Measurements from ENCODE around the gene DNAH10.

DNA sequence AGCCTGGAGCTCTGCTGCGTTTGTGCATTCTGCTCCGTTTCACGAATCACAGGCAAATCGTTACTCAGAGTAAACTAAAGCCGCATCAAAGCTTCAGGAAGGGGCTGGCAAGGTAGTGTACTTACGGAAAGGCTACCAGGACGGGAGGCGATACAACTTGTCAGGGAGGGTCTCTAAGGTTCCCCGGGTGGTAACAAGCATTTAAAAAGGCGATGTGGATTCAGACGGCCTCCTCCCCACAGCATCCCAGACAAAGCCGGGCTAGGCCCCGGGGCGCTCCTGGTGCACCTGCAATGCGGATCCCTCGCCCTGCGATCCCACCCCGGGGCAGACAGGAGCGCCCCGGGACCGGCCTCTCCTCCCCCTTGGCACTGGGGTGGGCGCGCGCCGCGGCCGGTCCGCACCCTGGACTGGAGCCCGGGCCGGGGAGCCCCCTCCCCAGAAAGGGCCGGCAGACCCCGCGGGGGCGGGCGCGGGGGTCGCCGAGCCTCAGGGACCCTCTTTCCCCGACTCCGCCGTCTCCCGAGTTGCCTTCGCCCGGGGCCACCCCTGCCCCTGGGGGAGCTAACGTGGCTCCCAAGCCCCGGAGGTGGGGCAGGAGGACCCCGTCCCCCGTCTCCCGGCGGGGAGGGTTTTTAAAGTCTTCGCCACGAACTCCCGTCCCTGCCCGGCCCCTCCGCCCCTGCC lies 209.8 kb downstream of the DNAH10 start:
- no peak for TF ChIP-seq PREB (CRISPR knock-in tag; IDR thresholded peaks at IDR 0.05; ENCODE audit: borderline replicate concordance)
- no peak for TF ChIP-seq CTCF (IDR thresholded peaks at IDR 0.05)
- TF ChIP-seq MAX (CRISPR knock-in tag; IDR thresholded peaks at IDR 0.05): no peak
- TF ChIP-seq NR1H2 (CRISPR knock-in tag; IDR thresholded peaks at IDR 0.05): no peak
- TF ChIP-seq IRF2 (CRISPR knock-in tag; IDR thresholded peaks at IDR 0.05; ENCODE audit: borderline replicate concordance, low read depth): no peak
- TF ChIP-seq HMGXB4 (CRISPR knock-in tag; IDR thresholded peaks at IDR 0.05): no peak; the same call in 1 of the 2 replicates
- TF ChIP-seq CREM (CRISPR knock-in tag; IDR thresholded peaks at IDR 0.05): no peak
- no peak for TF ChIP-seq USF1 (CRISPR knock-in tag; IDR thresholded peaks at IDR 0.05)
- TF ChIP-seq MXD4 (CRISPR knock-in tag; IDR thresholded peaks at IDR 0.05; ENCODE audit: borderline replicate concordance): no peak
- TF ChIP-seq ZNF138 (CRISPR knock-in tag; conservative IDR thresholded peaks at IDR 0.05): no peak
- TF ChIP-seq FOXJ3 (CRISPR knock-in tag; IDR thresholded peaks at IDR 0.05; ENCODE audit: borderline replicate concordance): no peak
